Nephron progenitor cell (in vitro differentiated cells): Measurements from ENCODE around the gene SPDEF.

Source experiments
- DNase-seq: peaks from one replicate; pipeline ENCODE4 v3.0.0; 2021
- H3K27ac Mint-ChIP-seq: 2 replicates; pipeline ENCODE4 v1.8.0; 2021; ENCODE audit warnings: mild to moderate bottlenecking, moderate library complexity, mixed read lengths
- H3K27me3 Mint-ChIP-seq: 2 replicates; pipeline ENCODE4 v1.8.0; 2021; ENCODE audit warnings: mild to moderate bottlenecking, low read depth, mixed read lengths; ENCODE audit not compliant: poor library complexity
- H3K36me3 Mint-ChIP-seq: 2 replicates; pipeline ENCODE4 v1.8.0; 2021; ENCODE audit warnings: low read depth, mixed read lengths
- H3K4me1 Mint-ChIP-seq: 2 replicates; pipeline ENCODE4 v1.8.0; 2021; ENCODE audit warnings: mixed read lengths
- H3K4me3 Mint-ChIP-seq: 2 replicates; pipeline ENCODE4 v1.8.0; 2021; ENCODE audit warnings: mild to moderate bottlenecking, moderate library complexity, mixed read lengths
- H3K9me3 Mint-ChIP-seq: 2 replicates; pipeline ENCODE4 v1.8.0; 2021; ENCODE audit warnings: mild to moderate bottlenecking, moderate library complexity, mixed read lengths
- TF ChIP-seq, protein P1 (sequence below): fragments of 200-600 bp; sonication (generic); IDR thresholded peaks from 2 replicates; pipeline ENCODE4 v1.5.0; 2021; ENCODE audit warnings: antibody characterized with exemption

Gene SPDEF

DNA sequence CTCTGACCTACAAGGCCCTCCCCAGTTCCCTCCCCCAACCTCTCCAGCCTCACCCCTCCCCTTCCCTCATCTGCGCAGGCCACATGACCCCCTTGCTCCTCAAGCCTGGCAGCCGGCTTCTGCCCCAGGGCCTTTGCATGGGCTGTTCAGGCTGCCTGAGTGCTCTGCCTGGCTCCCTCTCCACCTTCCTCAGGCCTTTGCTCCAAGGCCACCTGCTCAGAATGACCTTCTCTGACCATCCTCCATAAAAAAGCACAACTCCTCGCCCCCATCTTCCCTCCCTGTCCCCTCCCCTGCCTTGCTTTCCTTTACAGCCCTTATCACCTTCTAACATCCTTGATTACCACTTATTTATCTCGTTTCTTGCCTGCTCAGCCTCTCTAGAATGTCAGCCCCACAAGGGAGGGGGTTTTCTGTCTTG lies 38.7 kb downstream of the SPDEF start:
- Mint-ChIP-seq H3K27me3 (peaks cover 53% of the 10 kb centered on the region), H3K4me3 (no peak overlapping the region), H3K4me1 (peaks cover 50% of the 10 kb centered on the region), H3K9me3 (no peaks in the 10 kb centered on the region), H3K27ac (no peak overlapping the region), H3K36me3 (no peaks in the 10 kb centered on the region)
- DNase-seq = no peak
- TF ChIP-seq, protein P1, sequence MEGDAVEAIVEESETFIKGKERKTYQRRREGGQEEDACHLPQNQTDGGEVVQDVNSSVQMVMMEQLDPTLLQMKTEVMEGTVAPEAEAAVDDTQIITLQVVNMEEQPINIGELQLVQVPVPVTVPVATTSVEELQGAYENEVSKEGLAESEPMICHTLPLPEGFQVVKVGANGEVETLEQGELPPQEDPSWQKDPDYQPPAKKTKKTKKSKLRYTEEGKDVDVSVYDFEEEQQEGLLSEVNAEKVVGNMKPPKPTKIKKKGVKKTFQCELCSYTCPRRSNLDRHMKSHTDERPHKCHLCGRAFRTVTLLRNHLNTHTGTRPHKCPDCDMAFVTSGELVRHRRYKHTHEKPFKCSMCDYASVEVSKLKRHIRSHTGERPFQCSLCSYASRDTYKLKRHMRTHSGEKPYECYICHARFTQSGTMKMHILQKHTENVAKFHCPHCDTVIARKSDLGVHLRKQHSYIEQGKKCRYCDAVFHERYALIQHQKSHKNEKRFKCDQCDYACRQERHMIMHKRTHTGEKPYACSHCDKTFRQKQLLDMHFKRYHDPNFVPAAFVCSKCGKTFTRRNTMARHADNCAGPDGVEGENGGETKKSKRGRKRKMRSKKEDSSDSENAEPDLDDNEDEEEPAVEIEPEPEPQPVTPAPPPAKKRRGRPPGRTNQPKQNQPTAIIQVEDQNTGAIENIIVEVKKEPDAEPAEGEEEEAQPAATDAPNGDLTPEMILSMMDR = no peak

DNA sequence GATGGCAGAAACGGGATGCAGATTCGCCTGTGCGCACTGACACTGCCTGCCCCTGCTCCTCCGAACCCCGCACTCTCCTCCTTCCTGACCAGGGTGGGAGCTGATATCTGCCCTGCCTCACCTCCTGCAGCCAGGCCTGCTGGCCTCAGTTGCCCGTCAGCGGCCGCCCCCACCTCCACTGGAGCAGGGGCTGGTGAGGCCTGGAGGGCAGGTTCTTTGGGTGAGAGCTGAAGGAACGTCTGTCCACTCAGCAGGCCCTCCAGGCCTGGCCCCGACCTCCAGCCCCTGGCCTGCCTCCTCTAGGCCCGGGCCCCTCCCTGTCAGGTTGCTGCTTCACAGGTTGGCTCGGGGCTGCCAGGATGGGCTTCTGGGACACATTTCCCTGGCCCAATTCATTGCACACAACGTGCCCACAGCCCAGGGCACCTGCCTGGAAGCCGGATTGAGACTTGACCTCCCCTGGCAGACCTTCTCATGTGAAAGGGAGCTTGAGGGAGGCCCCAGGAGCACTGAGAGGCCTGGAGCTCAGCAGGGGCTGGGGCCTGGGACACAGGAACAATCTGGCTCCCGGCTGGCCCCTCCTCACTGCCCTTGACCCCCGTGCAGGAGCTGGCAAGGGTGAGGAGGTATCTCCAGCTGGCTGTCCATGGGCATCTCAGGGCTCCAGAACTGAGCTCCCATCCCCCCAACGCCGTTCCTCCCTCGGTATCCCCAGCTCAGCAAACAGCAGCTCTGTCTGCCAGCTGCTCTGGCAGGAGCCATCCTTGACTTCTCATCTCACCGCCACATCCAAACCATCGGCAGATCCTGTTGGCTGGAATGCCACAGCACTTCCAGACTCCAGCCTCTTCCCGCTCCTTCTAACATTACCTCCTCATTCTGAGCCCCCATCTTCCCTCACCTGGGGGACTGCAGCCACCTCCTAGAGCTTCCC lies 39.5 kb downstream of the SPDEF start:
- no peak overlapping the region for H3K4me3 Mint-ChIP-seq

DNA sequence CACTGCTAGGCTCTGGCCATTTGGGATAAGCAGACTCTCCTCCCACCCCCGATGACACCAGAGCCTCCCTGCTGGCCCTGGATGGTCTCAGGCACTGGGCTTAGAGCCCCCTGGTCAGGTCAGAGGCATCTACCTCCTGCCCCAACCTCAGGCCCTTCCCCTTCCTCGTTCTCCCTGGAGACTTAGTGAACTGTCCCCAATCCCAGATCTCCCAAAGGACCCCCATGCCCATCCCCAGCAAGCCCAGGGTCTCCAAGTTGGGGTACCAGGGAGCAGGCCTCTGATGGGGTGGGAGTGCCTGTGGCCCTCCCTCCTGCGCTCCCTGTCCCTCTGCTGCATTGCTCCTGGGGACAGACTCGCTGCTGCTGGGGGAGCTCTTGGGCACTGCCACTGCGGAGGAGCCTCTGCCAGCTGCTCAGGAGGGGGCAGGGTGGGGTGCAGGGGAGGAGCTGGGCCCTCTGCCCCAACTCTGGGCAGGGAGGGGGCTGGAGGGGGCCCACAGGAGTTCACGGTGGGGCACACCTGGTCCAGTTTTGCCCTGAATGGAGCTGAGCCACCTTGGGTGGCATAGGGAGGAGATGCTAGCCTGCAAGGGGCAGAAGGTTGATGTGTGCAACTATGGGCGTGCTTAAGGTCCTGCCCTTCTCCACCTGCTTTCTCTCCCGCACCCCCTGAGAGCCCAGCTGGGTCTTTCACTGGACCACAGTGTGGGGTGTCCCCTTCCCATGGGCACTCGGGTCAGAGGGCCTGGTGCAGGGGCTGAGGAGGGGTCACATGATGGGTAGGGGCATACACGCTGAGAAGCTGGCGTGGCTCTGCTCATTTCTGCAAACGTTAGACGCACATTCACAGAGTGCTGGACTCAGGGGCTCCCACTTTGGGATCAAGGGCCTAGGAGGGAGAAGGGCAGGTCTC lies 40.4 kb downstream of the SPDEF start:
- peaks cover 60% of the 10 kb centered on the region for H3K4me1 Mint-ChIP-seq
- TF ChIP-seq, protein P1 = no peak
- DNase-seq = no peak
- H3K4me3 Mint-ChIP-seq = peak overlapping the region; percentile 73
- H3K27me3 Mint-ChIP-seq = peaks cover 42% of the 10 kb centered on the region
- no peak overlapping the region for H3K27ac Mint-ChIP-seq
- H3K36me3 Mint-ChIP-seq = no peaks in the 10 kb centered on the region
- H3K9me3 Mint-ChIP-seq = no peaks in the 10 kb centered on the region

More for the DNA sequence above, 39.5 kb downstream of the SPDEF start:
- Mint-ChIP-seq H3K36me3 (no peaks in the 10 kb centered on the region), H3K4me1 (peaks cover 57% of the 10 kb centered on the region), H3K27ac (no peak overlapping the region), H3K27me3 (peaks cover 49% of the 10 kb centered on the region), H3K9me3 (no peaks in the 10 kb centered on the region)
- no peak for DNase-seq
- TF ChIP-seq, protein P1 = no peak

DNA sequence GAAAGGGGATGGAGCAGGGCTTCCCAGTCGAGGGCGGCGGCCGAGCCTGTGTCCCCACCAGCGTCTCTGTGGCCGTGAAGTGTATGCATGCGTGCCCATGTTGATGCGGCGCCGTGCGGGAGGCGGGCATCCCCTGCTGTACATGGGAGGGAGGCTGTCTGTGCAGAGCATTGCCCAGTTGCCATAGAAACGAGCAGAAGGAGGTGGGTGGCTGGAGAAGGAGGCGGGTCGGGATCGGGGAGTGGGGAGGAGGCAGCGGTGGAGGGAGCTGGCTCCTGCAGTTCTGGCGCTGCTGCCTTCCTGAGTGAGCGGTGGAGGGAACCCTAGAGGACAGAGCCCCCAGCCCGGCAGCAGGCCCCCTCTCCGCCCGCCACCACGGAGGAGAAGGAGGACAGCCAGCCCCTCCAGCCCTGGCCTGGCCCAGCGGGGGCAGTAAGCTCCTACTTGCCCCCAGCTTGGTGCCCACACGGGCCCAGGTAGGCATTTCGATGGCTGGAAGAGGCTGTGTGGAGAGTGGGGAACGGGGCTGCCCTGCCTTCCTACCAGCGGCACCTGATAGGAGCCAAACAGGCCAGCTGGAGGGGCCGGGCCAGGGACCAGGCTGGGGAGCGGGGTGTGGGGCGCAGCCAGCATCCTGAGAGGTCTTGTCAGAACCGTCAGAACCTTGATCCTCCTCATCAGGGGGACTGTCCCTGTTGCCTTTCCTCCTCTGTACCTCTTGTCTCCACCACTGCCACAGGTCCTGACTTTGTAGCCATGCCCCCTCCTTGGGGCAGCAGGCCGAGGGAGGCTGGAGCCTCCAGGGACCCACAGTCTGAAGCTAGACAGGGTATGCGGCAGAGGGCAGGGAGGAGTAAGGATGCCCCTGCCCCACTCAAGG lies 41.3 kb downstream of the SPDEF start:
- H3K27ac Mint-ChIP-seq = no peak overlapping the region
- H3K4me3 Mint-ChIP-seq = peak overlapping the region; percentile 73
- TF ChIP-seq, protein P1 = no peak
- peaks cover 60% of the 10 kb centered on the region for H3K4me1 Mint-ChIP-seq
- peaks cover 6% of the 10 kb centered on the region for H3K36me3 Mint-ChIP-seq
- H3K9me3 Mint-ChIP-seq = peaks cover 8% of the 10 kb centered on the region
- peak; percentile 83 for DNase-seq
- H3K27me3 Mint-ChIP-seq = peaks cover 44% of the 10 kb centered on the region

DNA sequence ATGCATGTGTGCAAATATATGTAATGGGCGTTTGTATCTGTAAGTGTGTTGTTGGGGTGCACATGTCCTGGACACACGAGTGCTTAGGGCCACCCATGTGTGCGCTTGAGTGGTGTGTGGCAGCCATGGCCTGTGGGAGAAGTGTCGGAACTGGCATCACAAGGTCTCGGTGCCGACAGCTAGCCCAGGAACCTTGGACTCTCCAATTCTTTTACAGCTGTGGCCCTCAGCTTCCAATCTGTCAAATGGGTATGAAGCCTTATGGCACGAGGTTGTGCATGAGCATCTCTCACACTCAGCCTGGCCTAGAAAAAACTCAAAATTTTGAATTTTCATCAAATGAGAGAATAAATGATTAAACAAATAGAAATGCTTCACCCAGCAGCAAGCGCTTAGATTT lies 42.0 kb downstream of the SPDEF start:
- Mint-ChIP-seq H3K27ac (no peak overlapping the region), H3K36me3 (peaks cover 6% of the 10 kb centered on the region), H3K4me1 (peaks cover 60% of the 10 kb centered on the region), H3K9me3 (peaks cover 13% of the 10 kb centered on the region), H3K4me3 (peak overlapping the region; percentile 73), H3K27me3 (peaks cover 44% of the 10 kb centered on the region)
- TF ChIP-seq, protein P1 = no peak
- no peak for DNase-seq
